Hepatocyte (in vitro differentiated cells): ENCODE measurements around the gene PDE4D.

Source experiments
- CTCF ChIP-seq: fragments of 200-600 bp; sonication (generic); IDR thresholded peaks from 2 replicates; pipeline ENCODE4 v1.5.1; 2016; ENCODE audit warnings: antibody characterized with exemption, mild to moderate bottlenecking; ENCODE audit not compliant: poor library complexity
- EZH2phosphoT487 ChIP-seq: fragments of 200-600 bp; sonication (generic); IDR thresholded peaks from one replicate; pipeline ENCODE4 v1.6.1; 2018; ENCODE audit warnings: antibody characterized with exemption, mild to moderate bottlenecking, low read depth, moderate library complexity; ENCODE audit not compliant: unreplicated experiment, severe bottlenecking

- TF ChIP-seq CTCF, result no peak
- TF ChIP-seq EZH2phosphoT487, result no peak
Measured at GRCh38 chr5:59326596-59326995, 566.9 kb downstream of the PDE4D start.
